Transverse colon (tissue), 4 donors: ENCODE results near the gene SARDH. TPM values are rescaled to one million over a fixed set of nuclear protein-coding genes. Genes with fewer than 3 reads are reported as not detected.
"Not testable (repeated sequence)": the region's sequence is repeated elsewhere in the genome, so short reads cannot be mapped to it uniquely, and the experiment has no call there.

Experiments
- DNase-seq: peaks from one replicate; pipeline ENCODE4 v3.0.0-alpha.2; 2019
- H3K27ac ChIP-seq, 4 donors: fragments of 200-600 bp; sonication (generic); 2 replicates each; pipeline ENCODE4 v1.5.1; 2016 to 2018; ENCODE audit warnings: inconsistent platforms in 4 of 4
- H3K27me3 ChIP-seq: fragments of 200-600 bp; sonication (generic); 2 replicates; pipeline ENCODE4 v1.5.1; 2017; ENCODE audit warnings: inconsistent platforms
- H3K36me3 ChIP-seq, 4 donors: fragments of 200-600 bp; sonication (generic); 2 replicates each; pipeline ENCODE4 v1.5.1; 2017 to 2019; ENCODE audit warnings: inconsistent platforms in 4 of 4
- H3K4me1 ChIP-seq, 4 donors: fragments of 200-600 bp; sonication (generic); 2 replicates each; pipeline ENCODE4 v1.5.1; 2017 to 2020; ENCODE audit warnings: inconsistent platforms in 4 of 4
- H3K4me3 ChIP-seq, 4 donors: fragments of 200-600 bp; sonication (generic); 1 replicate in 1 of 4; 2 replicates in 3 of 4; pipeline versions ENCODE4 v1.5.1 to v1.6.1; 2017 to 2019; ENCODE audit warnings: inconsistent platforms in 4 of 4
- H3K9me3 ChIP-seq, 2 donors: fragments of 200-600 bp; sonication (generic); 2 replicates each; pipeline ENCODE4 v1.5.1; 2017 to 2019; ENCODE audit warnings: inconsistent platforms in 2 of 2
- CTCF ChIP-seq, 5 experiments: fragments of 200-600 bp in 3 of 5; fragments of 450-650 bp in 2 of 5; sonication (generic) in 3 of 5; IDR thresholded peaks; 1 replicate in 2 of 5; 2 replicates in 3 of 5; pipeline ENCODE4 v1.5.1; 2016 to 2017; ENCODE audit warnings: antibody characterized with exemption in 5 of 5, inconsistent platforms in 3 of 5, mild to moderate bottlenecking in 2 of 5, moderate library complexity in 1 of 5
- EP300 ChIP-seq: sonication (generic); formaldehyde crosslinking; IDR thresholded peaks from one replicate; pipeline ENCODE4 v1.6.1; 2017; ENCODE audit warnings: antibody characterized with exemption, low read depth
- POLR2A ChIP-seq: fragments of 450-650 bp; IDR thresholded peaks from one replicate; pipeline ENCODE4 v1.6.1; 2016; ENCODE audit warnings: antibody characterized with exemption, mild to moderate bottlenecking, moderate library complexity
- POLR2AphosphoS5 ChIP-seq, 3 donors: sonication (generic); formaldehyde crosslinking; IDR thresholded peaks; one replicate each; pipeline ENCODE4 v1.6.1; 2016; ENCODE audit warnings: antibody characterized with exemption in 3 of 3
- WGBS, 2 donors: methylation state at CpG; one replicate each; pipeline ENCODE4 v1.1.5; 2018; ENCODE audit warnings: low coverage in 1 of 2; 5-methylcytosine and 5-hydroxymethylcytosine counted together
- in situ Hi-C, 4 donors: fragments of 200-750 bp; cut with MboI; loops; one replicate each; pipeline versions ENCODE4 v1.15.0 to v1.15.1; 2017; ENCODE audit warnings: low sequenced_read_pairs in 3 of 4, low pct_ligation_motif_present in 1 of 4, low pct_unique_long_range_greater_than_20kb in 1 of 4
- intact Hi-C: fragments of 100-400 bp; cut with DNase I; formaldehyde crosslinking; loops from one replicate; pipeline ENCODE4 v1.15.1; 2023; ENCODE audit warnings: low total_unique reads
- total RNA-seq, 4 donors: library from RNA; depleted of rRNA; stranded (reverse); fragments of >200 nt; gene quantifications; one replicate each; pipeline ENCODE4 v1.1.0, GENCODE V29; 2016

SARDH gene
- total RNA-seq, 4 donors from 2014 or later: 0.68 to 1.1 (median 0.95) TPM; not detected in 1

DNA sequence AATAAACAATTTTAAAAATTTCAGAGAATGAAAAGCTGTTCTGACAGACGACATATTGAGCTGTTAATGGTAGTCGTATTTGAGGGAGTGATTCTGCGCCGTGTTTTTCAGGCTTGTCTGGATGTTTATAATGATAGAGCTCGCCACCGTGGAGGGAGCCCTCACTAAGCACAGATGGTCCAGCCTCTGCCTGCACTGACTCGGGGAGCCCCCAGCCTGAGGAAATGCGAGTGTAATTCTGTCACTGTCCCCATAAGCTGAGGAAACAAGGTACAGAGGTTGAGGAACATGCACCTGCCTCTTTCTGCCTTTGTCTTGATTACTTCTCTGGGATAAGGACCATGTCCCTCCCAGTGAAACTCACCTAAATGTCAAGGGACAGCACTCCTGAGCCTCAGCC lies 109.4 kb downstream of the SARDH start:
- H3K27me3 ChIP-seq: peaks cover 9% of the 10 kb centered on the region
- in situ Hi-C loops (no loop called here), intact Hi-C loops (no loop called here)
- WGBS, 2 donors: 65% methylated on average over 8 of the region's 8 CpGs; no CpG with 5 or more reads in 1 of the 2 donors
- DNase-seq: no peak
- no peak overlapping the region for H3K4me3 ChIP-seq
- no peaks in the 10 kb centered on the region for H3K4me1 ChIP-seq
- TF ChIP-seq POLR2AphosphoS5 (IDR thresholded peaks at IDR 0.05) (no peak), CTCF (IDR thresholded peaks at IDR 0.05) (no peak), EP300 (no peak), POLR2A (no peak)
- no peaks in the 10 kb centered on the region for H3K36me3 ChIP-seq
- H3K27ac ChIP-seq: no peak overlapping the region
- H3K9me3 ChIP-seq: no peaks in the 10 kb centered on the region

DNA sequence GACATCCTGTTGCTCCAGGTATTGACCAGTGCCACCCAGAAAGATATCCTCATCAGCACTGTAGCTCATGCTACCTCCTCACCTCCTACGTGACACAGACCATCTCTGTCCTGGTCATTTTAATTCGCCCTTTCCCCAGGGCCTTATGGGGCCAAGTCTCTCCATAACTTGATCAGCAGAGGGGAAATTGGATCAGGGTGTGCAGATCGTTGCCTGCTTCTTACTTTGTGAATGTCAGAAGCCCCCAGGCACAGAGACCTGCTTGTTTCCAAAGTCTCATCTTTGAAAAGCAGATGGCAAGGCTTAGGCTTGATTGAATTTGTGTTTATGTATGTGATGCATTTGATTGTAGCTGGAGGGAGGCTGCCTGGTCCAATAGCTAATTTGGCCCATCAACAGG lies 110.8 kb downstream of the SARDH start:
- H3K4me1 ChIP-seq: no peaks in the 10 kb centered on the region
- DNase-seq: no peak
- no peaks in the 10 kb centered on the region for H3K36me3 ChIP-seq
- H3K4me3 ChIP-seq: no peak overlapping the region
- H3K27me3 ChIP-seq: peaks cover 4% of the 10 kb centered on the region
- no peaks in the 10 kb centered on the region for H3K9me3 ChIP-seq
- 74 to 80% methylated on average over 1 to 3 of the region's 3 CpGs for WGBS, 2 donors
- no peak for TF ChIP-seq CTCF (IDR thresholded peaks at IDR 0.05)
- TF ChIP-seq POLR2A: no peak
- no peak for TF ChIP-seq POLR2AphosphoS5 (IDR thresholded peaks at IDR 0.05)
- no peak for TF ChIP-seq EP300
- in situ Hi-C loops: no loop called here
- H3K27ac ChIP-seq: no peak overlapping the region
- intact Hi-C loops: no loop called here

DNA sequence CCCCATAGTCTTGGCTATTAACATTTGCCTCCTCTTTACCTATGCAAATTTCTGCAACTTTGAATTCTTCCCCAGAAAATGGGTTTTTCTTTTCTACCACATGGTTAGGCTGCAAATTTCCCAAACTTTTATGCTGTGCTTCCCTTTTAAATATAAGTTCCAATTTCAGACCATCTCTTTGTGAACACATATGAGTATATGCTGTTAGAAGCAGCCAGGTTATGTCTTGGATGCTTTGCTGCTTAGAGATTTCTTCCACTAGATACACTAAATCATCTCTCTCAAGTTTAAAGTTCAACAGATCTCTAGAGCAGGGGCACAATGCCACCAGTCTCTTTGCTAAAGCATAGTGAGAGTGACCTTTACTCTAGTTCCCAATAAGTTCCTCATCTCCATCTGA lies 112.1 kb downstream of the SARDH start:
- in situ Hi-C loops, H3K27ac ChIP-seq, H3K9me3 ChIP-seq, H3K4me1 ChIP-seq, DNase-seq, H3K36me3 ChIP-seq, H3K4me3 ChIP-seq, intact Hi-C loops: not testable (repeated sequence)
- peaks cover 12% of the 10 kb centered on the region for H3K27me3 ChIP-seq

DNA sequence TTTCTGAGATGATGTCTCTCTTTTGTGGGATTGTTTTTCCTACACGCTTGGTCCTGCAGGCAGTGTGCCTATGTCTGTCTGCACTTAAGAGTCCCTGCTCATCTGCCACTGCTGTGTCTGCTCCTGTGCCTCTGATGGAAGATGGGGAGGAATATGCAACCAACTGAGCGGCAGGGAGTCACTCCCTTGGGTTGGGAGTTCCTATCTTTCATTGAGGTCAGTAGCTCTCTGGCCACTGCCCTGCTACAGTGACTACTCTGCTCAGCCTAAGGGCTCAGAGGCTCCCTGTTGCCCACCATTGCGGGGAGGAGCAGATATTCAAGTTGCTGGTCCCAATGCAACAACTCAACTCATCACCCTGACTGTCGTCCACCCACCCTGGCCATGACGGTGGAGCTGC lies 115.6 kb downstream of the SARDH start:
- no peaks in the 10 kb centered on the region for H3K36me3 ChIP-seq
- WGBS, 2 donors: 51 to 60% methylated on average over 2 to 5 of the region's 5 CpGs
- in situ Hi-C loops: no loop called here
- TF ChIP-seq EP300: no peak
- H3K27ac ChIP-seq: no peak overlapping the region
- intact Hi-C loops: no loop called here
- no peak for DNase-seq
- no peak overlapping the region for H3K4me3 ChIP-seq
- H3K4me1 ChIP-seq: no peaks in the 10 kb centered on the region
- peaks cover 30% of the 10 kb centered on the region for H3K27me3 ChIP-seq
- H3K9me3 ChIP-seq: no peaks in the 10 kb centered on the region

DNA sequence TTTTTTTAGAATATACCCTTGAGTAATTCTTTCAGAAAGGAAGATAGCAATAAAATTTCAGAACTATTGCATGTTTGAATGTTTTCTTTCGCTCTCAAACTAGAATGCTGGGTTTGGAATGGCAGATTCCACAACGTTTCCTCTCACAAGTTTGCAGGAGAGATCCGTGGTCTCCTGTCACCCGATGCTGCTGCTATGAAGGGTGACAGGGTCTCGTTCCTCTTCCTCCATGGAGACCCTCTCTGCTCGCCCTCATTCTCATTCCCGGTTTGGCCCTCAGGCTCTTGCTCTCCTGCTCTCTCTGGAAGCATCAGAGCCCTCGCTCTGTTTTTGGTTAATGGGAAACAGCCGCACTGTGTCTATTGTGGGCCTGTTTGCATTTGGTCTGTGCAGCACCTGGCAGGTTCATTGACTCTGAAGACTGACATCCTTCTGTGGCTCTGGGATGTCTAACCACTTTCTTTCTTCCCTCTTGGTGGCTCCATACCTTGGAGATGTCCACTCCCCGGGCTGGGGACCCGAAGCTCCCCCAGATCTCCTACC lies 116.4 kb downstream of the SARDH start:
- Histone ChIP-seq H3K4me1 (no peaks in the 10 kb centered on the region), H3K36me3 (no peaks in the 10 kb centered on the region), H3K27ac (no peak overlapping the region), H3K9me3 (no peaks in the 10 kb centered on the region), H3K27me3 (peaks cover 37% of the 10 kb centered on the region), H3K4me3 (no peak overlapping the region)
- 67 to 70% methylated on average over 2 to 11 of the region's 11 CpGs for WGBS, 2 donors
- no peak for DNase-seq
- intact Hi-C loops: no loop called here
- TF ChIP-seq CTCF (IDR thresholded peaks at IDR 0.05): no peak
- no peak for TF ChIP-seq EP300
- no peak for TF ChIP-seq POLR2AphosphoS5 (IDR thresholded peaks at IDR 0.05)
- TF ChIP-seq POLR2A: no peak
- in situ Hi-C loops: no loop called here
